Measurements from ENCODE around the gene ETV3. TPM values are rescaled to one million over a fixed set of nuclear protein-coding genes. Genes with fewer than 3 reads are reported as not detected.
A peak's percentile ranks its signal among the peaks of the same experiment; 100 is the strongest.

The ETV3 gene
- total RNA-seq, 1 donor from 2014 or later = 41.0 TPM

DNA sequence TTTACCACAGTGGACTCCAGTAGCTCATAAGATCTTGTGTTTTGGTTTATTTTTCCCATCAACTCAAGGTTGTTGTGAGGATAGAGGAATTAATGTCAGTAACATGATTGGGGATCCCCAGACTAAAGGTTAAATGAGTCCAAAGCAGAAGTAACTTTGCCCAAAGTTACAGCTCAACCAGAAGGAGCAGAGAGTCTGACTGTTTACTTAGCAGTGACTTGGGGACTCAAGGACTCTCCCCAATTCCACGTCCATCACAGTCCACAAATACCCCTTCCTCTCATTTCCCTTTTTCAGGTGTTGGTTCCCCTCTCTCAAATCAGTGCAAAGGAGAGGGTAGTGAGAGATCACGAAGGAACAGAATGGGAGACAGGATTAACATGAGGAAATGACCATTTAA, 4.0 kb upstream of the ETV3 start:
- TF ChIP-seq CTCF (conservative IDR thresholded peaks at IDR 0.05) = no peak
- H3K27me3 Mint-ChIP-seq = no peaks in the 10 kb centered on the region
- DNase-seq (ENCODE audit: extremely low spot score, unreplicated experiment) = no peak
- H3K36me3 Mint-ChIP-seq = no peaks in the 10 kb centered on the region
- H3K27ac Mint-ChIP-seq = no peak overlapping the region
- no peaks in the 10 kb centered on the region for H3K9me3 Mint-ChIP-seq
- H3K4me1 Mint-ChIP-seq (ENCODE audit: unreplicated experiment) = peaks cover 19% of the 10 kb centered on the region
- no peak overlapping the region for H3K4me3 Mint-ChIP-seq

DNA sequence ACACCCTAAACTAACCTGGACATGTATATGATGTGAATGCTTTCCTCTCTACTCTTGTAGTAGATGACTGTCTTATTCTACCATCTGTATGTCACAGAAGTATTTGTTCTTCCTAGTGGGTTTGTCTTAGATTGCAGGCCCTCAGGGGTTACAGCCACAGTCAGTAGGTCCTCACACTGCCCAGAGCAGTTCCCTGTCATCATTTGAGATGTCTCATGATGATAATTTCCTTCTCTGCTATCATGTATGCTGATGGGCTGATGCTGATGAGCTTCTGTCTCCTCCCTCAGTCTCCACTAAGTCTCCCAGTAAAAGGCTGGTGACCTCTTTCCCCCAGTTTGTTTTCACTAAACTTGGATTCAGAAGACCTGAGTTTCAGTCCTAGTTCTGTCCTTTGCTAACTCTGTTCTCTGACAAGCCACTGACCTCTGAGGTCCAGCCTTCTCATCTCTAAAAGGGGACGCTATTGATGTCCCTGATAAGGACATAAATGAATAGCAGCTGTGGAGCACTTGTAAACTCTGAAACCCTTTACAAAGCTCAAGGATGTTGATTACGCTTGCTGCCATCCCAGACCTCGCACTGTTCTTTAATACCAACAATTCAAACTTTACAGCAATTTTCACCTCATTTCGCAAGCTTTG, 3.1 kb upstream of the ETV3 start:
- peaks cover 27% of the 10 kb centered on the region for H3K4me1 Mint-ChIP-seq (ENCODE audit: unreplicated experiment)
- TF ChIP-seq CTCF (conservative IDR thresholded peaks at IDR 0.05) = no peak
- H3K4me3 Mint-ChIP-seq = peak overlapping the region; percentile 37
- H3K27ac Mint-ChIP-seq = peak overlapping the region; percentile 97
- no peaks in the 10 kb centered on the region for H3K27me3 Mint-ChIP-seq
- H3K9me3 Mint-ChIP-seq = no peaks in the 10 kb centered on the region
- no peaks in the 10 kb centered on the region for H3K36me3 Mint-ChIP-seq
- DNase-seq (ENCODE audit: extremely low spot score, unreplicated experiment) = no peak

- peaks cover 5% of the 10 kb centered on the region for H3K36me3 Mint-ChIP-seq
- no peaks in the 10 kb centered on the region for H3K9me3 Mint-ChIP-seq
- peaks cover 30% of the 10 kb centered on the region for H3K4me1 Mint-ChIP-seq (ENCODE audit: unreplicated experiment)
- TF ChIP-seq CTCF (conservative IDR thresholded peaks at IDR 0.05) = no peak
- H3K4me3 Mint-ChIP-seq = no peak overlapping the region
- peak overlapping the region; percentile 97 for H3K27ac Mint-ChIP-seq
- H3K27me3 Mint-ChIP-seq = no peaks in the 10 kb centered on the region
- DNase-seq (ENCODE audit: extremely low spot score, unreplicated experiment) = no peak
Measured at GRCh38 chr1:157140063-157140588, 1.9 kb upstream of the ETV3 start.

DNA sequence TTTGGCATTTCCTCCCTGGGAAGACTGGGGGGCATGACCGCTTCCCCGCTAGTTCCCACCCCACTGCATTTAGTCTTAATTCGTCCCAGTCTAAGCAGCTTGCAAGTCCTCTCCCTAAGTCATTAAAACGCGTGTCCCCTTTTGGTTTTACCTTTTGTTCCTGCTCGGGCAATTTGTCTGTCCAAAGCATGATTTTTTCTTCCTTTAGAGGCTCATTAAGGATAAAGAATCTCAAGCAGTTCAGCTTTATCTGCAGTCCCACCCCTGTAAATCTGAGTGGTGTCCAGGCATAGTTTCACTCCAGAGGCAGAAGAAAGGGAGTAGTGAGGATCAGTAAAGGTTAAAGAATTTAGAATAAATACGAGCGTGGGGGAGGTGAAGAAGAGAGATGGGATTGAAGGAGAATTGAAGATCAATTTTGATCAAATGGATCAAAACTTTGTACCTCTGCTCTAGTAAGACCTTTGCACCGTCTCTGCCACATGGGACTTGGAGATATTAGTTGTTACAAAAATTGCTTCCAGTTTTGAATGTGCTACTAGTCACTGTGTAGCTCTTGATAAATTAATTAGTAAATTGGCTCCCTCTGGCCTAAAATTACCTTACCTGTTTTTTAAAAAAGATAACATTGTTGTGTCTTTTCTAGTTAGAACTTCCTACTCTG, 989 bp upstream of the ETV3 start:
- Mint-ChIP-seq H3K9me3 (no peaks in the 10 kb centered on the region), H3K36me3 (peaks cover 12% of the 10 kb centered on the region), H3K4me1 (ENCODE audit: unreplicated experiment) (peaks cover 34% of the 10 kb centered on the region), H3K4me3 (peak overlapping the region; percentile 92), H3K27me3 (no peaks in the 10 kb centered on the region), H3K27ac (peak overlapping the region; percentile 97)
- no peak for TF ChIP-seq CTCF (conservative IDR thresholded peaks at IDR 0.05)
- DNase-seq (ENCODE audit: extremely low spot score, unreplicated experiment) = no peak

DNA sequence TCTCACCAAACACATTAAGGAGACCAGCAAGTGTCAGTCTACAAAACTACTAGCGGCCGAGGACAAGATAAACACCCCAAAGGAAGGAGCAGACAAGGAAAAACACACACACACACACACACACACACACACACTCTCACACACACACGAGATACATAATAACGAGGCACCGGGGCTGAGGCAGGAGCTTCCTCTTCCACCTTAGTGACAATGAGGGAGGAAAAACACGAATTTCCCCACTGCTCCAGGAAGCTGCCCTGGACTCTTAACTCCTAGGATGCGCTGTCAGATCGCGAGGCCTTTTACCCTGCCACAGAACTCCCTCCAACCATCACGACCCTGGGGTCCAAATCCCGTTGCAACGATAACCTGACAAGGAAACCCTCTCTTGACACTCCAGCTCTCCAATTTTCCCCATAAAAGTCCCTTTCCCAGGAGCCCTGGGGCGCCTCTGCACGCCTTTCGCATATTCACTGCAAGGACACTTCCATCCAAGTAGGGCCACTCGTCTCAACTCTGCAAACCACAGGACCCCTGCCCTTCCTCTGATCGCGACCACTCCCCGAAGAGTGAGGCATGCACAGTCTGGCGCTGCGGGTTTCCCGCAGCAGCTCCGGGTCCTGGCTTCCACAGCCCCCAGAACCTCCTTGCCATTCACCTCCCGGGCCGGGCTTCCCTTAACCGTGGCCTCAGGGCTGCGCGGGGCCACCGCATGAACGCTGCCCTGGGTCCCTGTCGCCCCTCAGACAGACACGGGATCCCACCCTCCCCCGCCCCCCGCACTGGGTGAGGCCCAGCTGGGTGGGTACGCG, 581 bp downstream of the ETV3 start:
- H3K36me3 Mint-ChIP-seq = peaks cover 23% of the 10 kb centered on the region
- H3K4me1 Mint-ChIP-seq (ENCODE audit: unreplicated experiment) = peaks cover 43% of the 10 kb centered on the region
- H3K9me3 Mint-ChIP-seq = no peaks in the 10 kb centered on the region
- H3K4me3 Mint-ChIP-seq = peak overlapping the region; percentile 96
- DNase-seq (ENCODE audit: extremely low spot score, unreplicated experiment) = no peak
- TF ChIP-seq CTCF (conservative IDR thresholded peaks at IDR 0.05) = no peak
- H3K27ac Mint-ChIP-seq = peak overlapping the region; percentile 98
- no peaks in the 10 kb centered on the region for H3K27me3 Mint-ChIP-seq

Data from type B pancreatic cell (in vitro differentiated cells).